ENCODE results near the gene PTPN6. TPM values are rescaled to one million over a fixed set of nuclear protein-coding genes. Genes with fewer than 3 reads are reported as not detected.
A peak's percentile ranks its signal among the peaks of the same experiment; 100 is the strongest.

Gene PTPN6
- total RNA-seq, 1 experiment from 2014 or later: 47.7 TPM

DNA sequence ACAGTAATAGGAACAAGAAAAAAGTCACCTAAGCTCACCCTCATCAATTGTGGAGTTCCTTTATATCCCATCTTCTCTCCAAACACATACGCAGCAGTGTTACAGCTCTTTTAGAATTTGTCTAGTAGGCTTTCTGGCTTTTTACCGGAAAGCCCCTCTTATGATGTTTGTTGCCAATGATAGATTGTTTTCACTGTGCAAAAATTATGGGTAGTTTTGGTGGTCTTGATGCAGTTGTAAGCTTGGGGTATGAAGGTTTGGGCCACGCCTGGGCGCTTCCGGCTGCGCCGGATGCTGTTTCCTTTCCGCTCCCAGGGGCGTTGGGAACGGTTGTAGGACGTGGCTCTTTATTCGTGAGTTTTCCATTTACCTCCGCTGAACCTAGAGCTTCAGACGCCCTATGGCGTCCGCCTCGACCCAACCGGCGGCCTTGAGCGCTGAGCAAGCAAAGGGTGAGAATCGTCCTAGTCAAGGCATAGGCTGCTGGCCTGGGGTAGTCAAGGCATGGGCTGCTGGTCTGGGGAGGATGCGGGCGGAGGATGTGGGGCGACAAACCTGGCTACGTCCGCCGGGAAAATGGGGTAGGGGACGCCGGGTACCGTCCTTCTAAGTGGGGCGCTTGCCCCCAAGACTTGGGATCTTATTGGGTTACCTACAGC, 7.3 kb upstream of the PTPN6 start, which contains the start of the genes C12orf57 and RNU7-1:
C12orf57 (plus strand) TSS at position 301 of the 659 bp plus-strand sequence; CDS start at position 401, 100 bp downstream.
RNU7-1 (plus strand) TSS at position 95 of the 659 bp plus-strand sequence.
- Histone ChIP-seq H3K9me2 (ENCODE audit: insufficient read depth) (no peaks in the 10 kb centered on the region), H3K36me3 (ENCODE audit: control insufficient read depth in 1 of 2, insufficient read depth in 2 of 2, low read length in 2 of 2) (peaks cover 4 to 9% of the 10 kb centered on the region in 2 experiments; a peak in 2 of 4 replicates), H4K20me1 (ENCODE audit: insufficient read depth) (no peaks in the 10 kb centered on the region), H3K79me2 (ENCODE audit: insufficient read depth, low read length) (peaks cover 19% of the 10 kb centered on the region), H3K4me3 (replicated peaks in 1 of 2; ENCODE audit: low read depth in 1 of 2, low read length in 2 of 2) (peak within 1 kb of the TSS; percentile 68 to 71), H2AFZ (ENCODE audit: low read depth, low read length, poor library complexity, severe bottlenecking) (no peak within 1 kb of the TSS), H3K4me1 (ENCODE audit: control insufficient read depth in 1 of 2, insufficient read depth in 2 of 2, low read length in 2 of 2) (peaks cover 22 to 61% of the 10 kb centered on the region in 2 experiments), H3K9ac (ENCODE audit: low read length) (peak within 1 kb of the TSS; percentile 88), H3K27ac (ENCODE audit: low read depth, low read length) (peak within 1 kb of the TSS; percentile 99), H3K9me3 (ENCODE audit: control insufficient read depth in 1 of 2, insufficient read depth in 1 of 2, low read depth in 1 of 2, low read length in 2 of 2) (no peaks in the 10 kb centered on the region), H3K4me2 (ENCODE audit: low read length) (peak within 1 kb of the TSS; percentile 92), H3K27me3 (ENCODE audit: insufficient read depth, low read length) (no peaks in the 10 kb centered on the region)
- TF ChIP-seq POLR2A (IDR thresholded peaks at IDR 0.05; ENCODE audit: borderline replicate concordance, extremely low read depth, insufficient read depth, insufficient read length) (peak; percentile 100), EZH2phosphoT487 (IDR thresholded peaks at IDR 0.05; ENCODE audit: borderline replicate concordance) (no peak), TCF7L2 (IDR thresholded peaks at IDR 0.05; ENCODE audit: borderline replicate concordance, extremely low read depth, insufficient read depth, insufficient read length) (peak; percentile 32), POLR2AphosphoS5 (IDR thresholded peaks at IDR 0.05; ENCODE audit: low read depth, low read length) (peak; percentile 100), SP1 (IDR thresholded peaks at IDR 0.05; ENCODE audit: low read depth) (no peak), ZNF274 (IDR thresholded peaks at IDR 0.05; ENCODE audit: low read depth, low read length) (no peak), ZFX (IDR thresholded peaks at IDR 0.05) (peak; percentile 52; the same call in 1 of the 2 replicates), SIN3A (IDR thresholded peaks at IDR 0.05; ENCODE audit: low read depth) (no peak), RAD21 (IDR thresholded peaks at IDR 0.05; ENCODE audit: low read depth) (no peak), YY1 (IDR thresholded peaks at IDR 0.05; ENCODE audit: extremely low read depth, insufficient replicate concordance, low read depth, low read length) (peak; percentile 83), ZBTB33 (IDR thresholded peaks at IDR 0.05; ENCODE audit: extremely low read depth, insufficient replicate concordance, low read length) (peak; percentile 93)
- TF ChIP-seq, protein P1, sequence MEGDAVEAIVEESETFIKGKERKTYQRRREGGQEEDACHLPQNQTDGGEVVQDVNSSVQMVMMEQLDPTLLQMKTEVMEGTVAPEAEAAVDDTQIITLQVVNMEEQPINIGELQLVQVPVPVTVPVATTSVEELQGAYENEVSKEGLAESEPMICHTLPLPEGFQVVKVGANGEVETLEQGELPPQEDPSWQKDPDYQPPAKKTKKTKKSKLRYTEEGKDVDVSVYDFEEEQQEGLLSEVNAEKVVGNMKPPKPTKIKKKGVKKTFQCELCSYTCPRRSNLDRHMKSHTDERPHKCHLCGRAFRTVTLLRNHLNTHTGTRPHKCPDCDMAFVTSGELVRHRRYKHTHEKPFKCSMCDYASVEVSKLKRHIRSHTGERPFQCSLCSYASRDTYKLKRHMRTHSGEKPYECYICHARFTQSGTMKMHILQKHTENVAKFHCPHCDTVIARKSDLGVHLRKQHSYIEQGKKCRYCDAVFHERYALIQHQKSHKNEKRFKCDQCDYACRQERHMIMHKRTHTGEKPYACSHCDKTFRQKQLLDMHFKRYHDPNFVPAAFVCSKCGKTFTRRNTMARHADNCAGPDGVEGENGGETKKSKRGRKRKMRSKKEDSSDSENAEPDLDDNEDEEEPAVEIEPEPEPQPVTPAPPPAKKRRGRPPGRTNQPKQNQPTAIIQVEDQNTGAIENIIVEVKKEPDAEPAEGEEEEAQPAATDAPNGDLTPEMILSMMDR (IDR thresholded peaks at IDR 0.05 in 2 of 3, conservative IDR thresholded peaks at IDR 0.05 in 1 of 3; ENCODE audit: borderline replicate concordance in 1 of 3, insufficient read depth in 1 of 3, low read depth in 2 of 3, low read length in 2 of 3): no peak
- TF ChIP-seq, protein P2, sequence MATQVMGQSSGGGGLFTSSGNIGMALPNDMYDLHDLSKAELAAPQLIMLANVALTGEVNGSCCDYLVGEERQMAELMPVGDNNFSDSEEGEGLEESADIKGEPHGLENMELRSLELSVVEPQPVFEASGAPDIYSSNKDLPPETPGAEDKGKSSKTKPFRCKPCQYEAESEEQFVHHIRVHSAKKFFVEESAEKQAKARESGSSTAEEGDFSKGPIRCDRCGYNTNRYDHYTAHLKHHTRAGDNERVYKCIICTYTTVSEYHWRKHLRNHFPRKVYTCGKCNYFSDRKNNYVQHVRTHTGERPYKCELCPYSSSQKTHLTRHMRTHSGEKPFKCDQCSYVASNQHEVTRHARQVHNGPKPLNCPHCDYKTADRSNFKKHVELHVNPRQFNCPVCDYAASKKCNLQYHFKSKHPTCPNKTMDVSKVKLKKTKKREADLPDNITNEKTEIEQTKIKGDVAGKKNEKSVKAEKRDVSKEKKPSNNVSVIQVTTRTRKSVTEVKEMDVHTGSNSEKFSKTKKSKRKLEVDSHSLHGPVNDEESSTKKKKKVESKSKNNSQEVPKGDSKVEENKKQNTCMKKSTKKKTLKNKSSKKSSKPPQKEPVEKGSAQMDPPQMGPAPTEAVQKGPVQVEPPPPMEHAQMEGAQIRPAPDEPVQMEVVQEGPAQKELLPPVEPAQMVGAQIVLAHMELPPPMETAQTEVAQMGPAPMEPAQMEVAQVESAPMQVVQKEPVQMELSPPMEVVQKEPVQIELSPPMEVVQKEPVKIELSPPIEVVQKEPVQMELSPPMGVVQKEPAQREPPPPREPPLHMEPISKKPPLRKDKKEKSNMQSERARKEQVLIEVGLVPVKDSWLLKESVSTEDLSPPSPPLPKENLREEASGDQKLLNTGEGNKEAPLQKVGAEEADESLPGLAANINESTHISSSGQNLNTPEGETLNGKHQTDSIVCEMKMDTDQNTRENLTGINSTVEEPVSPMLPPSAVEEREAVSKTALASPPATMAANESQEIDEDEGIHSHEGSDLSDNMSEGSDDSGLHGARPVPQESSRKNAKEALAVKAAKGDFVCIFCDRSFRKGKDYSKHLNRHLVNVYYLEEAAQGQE (IDR thresholded peaks at IDR 0.05; ENCODE audit: low read depth): no peak
- TF ChIP-seq, protein P3, sequence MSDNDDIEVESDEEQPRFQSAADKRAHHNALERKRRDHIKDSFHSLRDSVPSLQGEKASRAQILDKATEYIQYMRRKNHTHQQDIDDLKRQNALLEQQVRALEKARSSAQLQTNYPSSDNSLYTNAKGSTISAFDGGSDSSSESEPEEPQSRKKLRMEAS (IDR thresholded peaks at IDR 0.05): no peak
- CTCF ChIA-PET: interaction anchor here (1.0 to 6.1 kb wide), 12 partner anchors 19 to 219 kb away, joined by 3 to 101 read pairs (median 6); partner anchors contain the start of genes C1R, C1RL and SPSB2
- RAD21 ChIA-PET (ENCODE audit: low non-redundant PET in 1 of 2, low total read pairs in 2 of 2, uncharacterized antibody in 2 of 2, unreplicated experiment in 2 of 2): interaction anchor here (0.5 to 2.8 kb wide), 9 partner anchors 18 to 182 kb away, joined by 3 to 22 read pairs (median 4); no protein-coding TSS in a partner anchor
- peak; percentile 96 for DNase-seq (ENCODE audit: low read depth, low spot score)
- intact Hi-C loops (cut with micrococcal nuclease): loop anchor here (1.0 to 10.0 kb wide), 4 partner anchors 75 to 165 kb away; partner anchors contain the start of genes C1R and C1RL
- peak; percentile 53 for ATAC-seq
- BruUV-seq (replicated peaks): TSS peak; percentile 93
- POLR2A ChIA-PET: interaction anchor here (0.6 to 7.7 kb wide), 43 partner anchors 10 to 704 kb away, joined by 3 to 269 read pairs (median 5); partner anchors contain the start of genes ATN1, C1RL, CDCA3 and COPS7A

All from HCT116 (cell line).